MCF 10A (cell line): Measurements from ENCODE around the gene PAGE5. TPM values are rescaled to one million over a fixed set of nuclear protein-coding genes. Genes with fewer than 3 reads are reported as not detected.
A peak's percentile ranks its signal among the peaks of the same experiment; 100 is the strongest.

ENCODE experiments used
- Bru-seq: library from RNA; stranded (reverse); fragments of 400-500 nt; gene quantifications from one replicate; lab custom pipeline; 2021; lab: Mats Ljungman, UMichigan
- BruChase-seq, 2 experiments: library from RNA; stranded (reverse); fragments of 400-500 nt; gene quantifications; one replicate each; lab custom pipeline; 2021; lab: Mats Ljungman, UMichigan
- BruUV-seq: library from RNA; stranded (reverse); fragments of 400-500 nt; replicated peaks from 2 replicates; lab custom pipeline; 2021; lab: Mats Ljungman, UMichigan
- CTCF ChIA-PET: fragments of 300-600 bp; sonication (Branson Sonifier 250); formaldehyde crosslinking; extraction: SDS; loops from one replicate; lab custom pipeline; 2021; ENCODE audit warnings: antibody characterized with exemption, inconsistent platforms; lab: Yijun Ruan, JAX
- POLR2A ChIA-PET: fragments of 300-600, 350-650 bp; sonication (Branson Sonifier 250); formaldehyde crosslinking; extraction: SDS; loops from one replicate; lab custom pipeline; 2020; ENCODE audit warnings: antibody characterized with exemption, inconsistent platforms; lab: Yijun Ruan, JAX
- DNase-seq: peaks from one replicate; pipeline ENCODE4 v3.0.0-alpha.2; 2018; ENCODE audit not compliant: unreplicated experiment
- H3K27ac Mint-ChIP-seq: one replicate; pipeline ENCODE4 v1.8.0; 2022; ENCODE audit warnings: mild to moderate bottlenecking, low read depth, mixed read lengths; ENCODE audit not compliant: unreplicated experiment
- H3K27me3 Mint-ChIP-seq: one replicate; pipeline ENCODE4 v1.8.0; 2022; ENCODE audit warnings: mixed read lengths; ENCODE audit not compliant: insufficient read depth, unreplicated experiment
- H3K36me3 Mint-ChIP-seq: one replicate; pipeline ENCODE4 v1.8.0; 2022; ENCODE audit warnings: mild to moderate bottlenecking, moderate library complexity, mixed read lengths; ENCODE audit not compliant: insufficient read depth, unreplicated experiment
- H3K4me1 Mint-ChIP-seq: one replicate; pipeline ENCODE4 v1.8.0; 2022; ENCODE audit warnings: mixed read lengths; ENCODE audit not compliant: insufficient read depth, unreplicated experiment
- H3K4me3 Mint-ChIP-seq: one replicate; pipeline ENCODE4 v1.8.0; 2022; ENCODE audit warnings: mild to moderate bottlenecking, moderate library complexity, mixed read lengths; ENCODE audit not compliant: unreplicated experiment
- H3K9me3 Mint-ChIP-seq: one replicate; pipeline ENCODE4 v1.8.0; 2022; ENCODE audit warnings: mixed read lengths; ENCODE audit not compliant: unreplicated experiment
- CTCF ChIP-seq: fragments of 200-600 bp; IDR thresholded peaks from one replicate; pipeline ENCODE4 v1.8.0; 2022; ENCODE audit warnings: antibody characterized with exemption, mild to moderate bottlenecking; ENCODE audit not compliant: unreplicated experiment
- intact Hi-C: fragments of 100-400 bp; cut with micrococcal nuclease; formaldehyde crosslinking; loops from 2 replicates; pipeline ENCODE4 v1.14.1; 2022
- long read RNA-seq: library from polyadenylated mRNA; stranded (forward); transcript quantifications from one replicate; pipeline ENCODE4 v2.0.0, GENCODE V29; 2022
- total RNA-seq: library from RNA; stranded (reverse); gene quantifications from 2 replicates; pipeline ENCODE4 v1.2.3, GENCODE V29; 2022

PAGE5 gene
- total RNA-seq (not detected in 2 replicates), Bru-seq, nascent RNA (not detected), BruChase-seq, experiment 1, labeled RNA remaining after a 6-hour chase (not detected), BruChase-seq, experiment 2, labeled RNA remaining after a 2-hour chase (not detected)
- long read RNA-seq: 0 reads

- H3K36me3 Mint-ChIP-seq: peaks cover 7% of the 10 kb centered on the region
- ChIA-PET POLR2A (no interaction called here), CTCF (no interaction called here)
- H3K27ac Mint-ChIP-seq: no peak within 1 kb of the TSS
- no peak for TF ChIP-seq CTCF
- peaks cover 14% of the 10 kb centered on the region for H3K9me3 Mint-ChIP-seq
- no TSS peak for BruUV-seq
- H3K4me1 Mint-ChIP-seq: no peaks in the 10 kb centered on the region
- peaks cover 39% of the 10 kb centered on the region for H3K27me3 Mint-ChIP-seq
- intact Hi-C loops: no loop called here
- no peak within 1 kb of the TSS for H3K4me3 Mint-ChIP-seq
- DNase-seq: no peak
Observed at GRCh38 chrX:55220119-55220794, at the start of gene PAGE5. TSS of gene PAGE5 (plus strand) at chrX:55220346. CDS start at chrX:55221383, 1,037 bp downstream.

- no peak for TF ChIP-seq CTCF
- no peak overlapping the region for H3K4me3 Mint-ChIP-seq
- CTCF ChIA-PET: no interaction called here
- peak; percentile 34 for DNase-seq
- no TSS peak for BruUV-seq
- intact Hi-C loops: no loop called here
- no peaks in the 10 kb centered on the region for H3K4me1 Mint-ChIP-seq
- H3K36me3 Mint-ChIP-seq: no peaks in the 10 kb centered on the region
- H3K27me3 Mint-ChIP-seq: no peaks in the 10 kb centered on the region
- no peaks in the 10 kb centered on the region for H3K9me3 Mint-ChIP-seq
- POLR2A ChIA-PET: interaction anchor here (0.7 kb wide), 2 partner anchors 49 to 1957 kb away, joined by 3 to 4 read pairs; no protein-coding TSS in a partner anchor
- no peak overlapping the region for H3K27ac Mint-ChIP-seq
Observed at GRCh38 chrX:55187281-55187680, 32.9 kb upstream of the PAGE5 start.

- ChIA-PET CTCF (no interaction called here), POLR2A (interaction anchor here (0.6 kb wide), 1 partner anchor 13 kb away, joined by 3 read pairs; no protein-coding TSS in a partner anchor)
- intact Hi-C loops: no loop called here
- TF ChIP-seq CTCF: no peak
- Mint-ChIP-seq H3K4me3 (no peak overlapping the region), H3K27ac (no peak overlapping the region), H3K4me1 (peaks cover 4% of the 10 kb centered on the region), H3K9me3 (no peaks in the 10 kb centered on the region), H3K36me3 (no peaks in the 10 kb centered on the region), H3K27me3 (peaks cover 6% of the 10 kb centered on the region)
- no peak for DNase-seq
- BruUV-seq: no TSS peak
Observed at GRCh38 chrX:55196688-55197087, 23.5 kb upstream of the PAGE5 start.

GRCh38 chrX:55201930-55202579 lies 18.1 kb upstream of the PAGE5 start:
- Mint-ChIP-seq H3K36me3 (no peaks in the 10 kb centered on the region), H3K9me3 (no peaks in the 10 kb centered on the region), H3K4me3 (no peak overlapping the region), H3K4me1 (peaks cover 12% of the 10 kb centered on the region), H3K27ac (peak overlapping the region; percentile 46), H3K27me3 (peaks cover 24% of the 10 kb centered on the region)
- intact Hi-C loops: no loop called here
- CTCF ChIA-PET: interaction anchor here (0.5 to 0.8 kb wide), 2 partner anchors 281 to 679 kb away, joined by 3 read pairs; no protein-coding TSS in a partner anchor
- DNase-seq: peak; percentile 62
- POLR2A ChIA-PET: interaction anchor here (0.7 kb wide), 1 partner anchor 250 kb away, joined by 3 read pairs; the partner anchor contains the start of gene MAGEH1
- no peak for TF ChIP-seq CTCF
- BruUV-seq: no TSS peak
